ENCODE results near the gene HMCN2.

HMCN2 gene

GRCh38 chr9:130414910-130415746 lies 149.6 kb downstream of the HMCN2 start:
- DNase-seq (ENCODE audit: low read depth in 2 of 2) = no peak

DNA sequence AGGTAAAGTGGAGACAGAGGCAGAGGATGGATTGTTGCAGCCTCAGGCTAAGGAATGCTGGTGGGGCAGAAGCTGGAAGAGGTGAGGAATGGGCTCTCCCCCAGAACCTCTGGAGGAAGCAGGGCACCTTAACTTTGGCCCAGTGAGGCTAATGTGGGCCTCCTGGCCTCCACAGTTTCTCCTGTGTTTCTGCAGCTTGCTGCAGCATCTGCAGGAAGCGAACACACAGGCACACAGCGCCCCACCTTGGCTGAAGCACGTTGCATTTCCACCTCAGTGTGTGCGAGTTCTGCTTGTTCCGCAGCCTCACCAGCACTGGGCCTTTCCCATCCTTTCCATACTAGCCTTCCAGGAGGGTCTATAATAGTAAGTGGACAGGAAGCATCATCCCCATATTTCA lies 152.0 kb downstream of the HMCN2 start:
- no peak for DNase-seq (ENCODE audit: low read depth in 2 of 2)

DNA sequence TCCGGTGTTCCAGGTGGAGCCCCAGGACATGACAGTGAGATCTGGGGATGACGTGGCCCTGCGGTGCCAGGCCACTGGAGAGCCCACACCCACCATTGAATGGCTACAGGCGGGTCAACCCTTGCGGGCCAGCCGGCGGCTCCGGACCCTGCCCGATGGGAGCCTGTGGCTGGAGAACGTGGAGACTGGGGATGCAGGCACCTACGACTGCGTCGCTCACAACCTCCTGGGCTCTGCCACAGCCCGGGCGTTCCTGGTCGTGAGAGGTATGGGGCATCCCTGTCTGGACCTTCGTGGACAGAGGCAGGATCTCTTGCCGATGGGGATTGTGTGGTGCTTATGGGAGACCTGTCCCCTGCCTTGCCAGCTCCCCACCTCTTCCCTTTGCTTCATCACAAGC lies 153.2 kb downstream of the HMCN2 start:
- no peak for DNase-seq (ENCODE audit: low read depth in 2 of 2)

- no peak for DNase-seq (ENCODE audit: low read depth in 2 of 2)
These were observed 154.0 kb downstream of the HMCN2 start for GRCh38 chr9:130419521-130420035.

- DNase-seq (ENCODE audit: low read depth in 2 of 2) = no peak
These were observed 155.7 kb downstream of the HMCN2 start for GRCh38 chr9:130421154-130421801.

- DNase-seq (ENCODE audit: low read depth in 2 of 2) = no peak
These were observed 156.3 kb downstream of the HMCN2 start for GRCh38 chr9:130421802-130422276.

- no peak for DNase-seq (ENCODE audit: low read depth in 2 of 2)
These were observed 157.0 kb downstream of the HMCN2 start for GRCh38 chr9:130422546-130422945.

DNA sequence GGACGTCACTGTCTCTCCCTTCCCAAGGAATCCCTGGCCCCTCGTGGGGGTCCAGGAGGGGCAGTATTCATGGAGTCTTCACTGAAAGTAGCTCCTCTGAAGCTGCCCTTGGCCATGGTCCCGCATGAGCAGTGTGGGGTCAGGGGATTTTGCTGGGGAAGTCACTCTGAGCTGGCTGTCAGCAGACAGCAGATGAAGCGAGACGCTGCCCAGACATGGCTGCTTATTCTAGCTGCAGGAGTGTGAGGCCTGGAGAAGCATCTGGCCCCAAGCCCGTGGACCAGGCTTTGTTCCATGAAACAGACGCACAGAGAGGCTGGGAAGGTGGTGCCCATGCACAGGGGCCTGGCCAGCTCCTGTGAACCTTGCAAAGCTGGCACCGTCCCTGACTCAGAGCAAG lies 157.7 kb downstream of the HMCN2 start:
- DNase-seq (ENCODE audit: low read depth in 2 of 2) = no peak

GRCh38 chr9:130424595-130425454 lies 159.3 kb downstream of the HMCN2 start:
- DNase-seq (ENCODE audit: low read depth in 2 of 2) = no peak

- DNase-seq (ENCODE audit: low read depth in 2 of 2) = no peak
These were observed 160.3 kb downstream of the HMCN2 start for GRCh38 chr9:130425741-130426466.

- DNase-seq (ENCODE audit: low read depth in 2 of 2) = no peak
These were observed 160.9 kb downstream of the HMCN2 start for GRCh38 chr9:130426467-130426773.

- no peak for DNase-seq (ENCODE audit: low read depth in 2 of 2)
These were observed 161.3 kb downstream of the HMCN2 start for GRCh38 chr9:130426883-130427282.

DNA sequence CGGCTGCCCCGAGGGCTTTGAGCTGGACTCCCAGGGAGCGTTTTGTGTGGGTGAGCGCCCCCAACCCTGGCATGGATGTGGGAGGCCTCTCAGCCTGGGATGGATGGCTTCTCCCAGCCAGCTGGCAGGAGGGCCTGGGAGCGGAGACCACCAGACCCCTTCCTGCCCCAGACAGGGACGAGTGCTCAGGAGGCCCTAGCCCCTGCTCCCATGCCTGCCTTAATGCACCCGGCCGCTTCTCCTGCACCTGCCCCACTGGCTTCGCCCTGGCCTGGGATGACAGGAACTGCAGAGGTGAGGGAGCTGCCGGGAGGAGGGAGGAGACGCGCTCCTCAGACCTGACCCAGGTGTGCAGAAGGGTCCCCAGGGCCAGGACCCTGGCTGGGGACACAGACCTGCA lies 161.8 kb downstream of the HMCN2 start:
- no peak for DNase-seq (ENCODE audit: low read depth in 2 of 2)

GRCh38 chr9:130428086-130428665 lies 162.6 kb downstream of the HMCN2 start:
- DNase-seq (ENCODE audit: low read depth in 2 of 2) = no peak

DNA sequence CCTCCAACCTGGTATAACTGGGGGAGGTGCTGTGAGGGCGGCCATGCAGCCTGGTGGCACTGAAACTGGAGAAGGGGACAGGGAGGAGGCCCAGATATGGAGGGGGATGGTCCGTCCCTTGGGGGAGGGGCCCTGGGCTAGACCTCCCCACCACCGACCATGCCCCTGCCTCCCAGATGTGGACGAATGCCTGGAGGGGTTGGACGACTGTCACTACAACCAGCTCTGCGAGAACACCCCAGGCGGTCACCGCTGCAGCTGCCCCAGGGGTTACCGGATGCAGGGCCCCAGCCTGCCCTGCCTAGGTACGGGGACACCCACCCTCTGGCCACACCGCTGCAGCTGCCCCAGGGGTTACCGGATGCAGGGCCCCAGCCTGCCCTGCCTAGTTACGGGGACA lies 163.8 kb downstream of the HMCN2 start:
- DNase-seq (ENCODE audit: low read depth in 2 of 2) = no peak

- DNase-seq (ENCODE audit: low read depth in 2 of 2) = no peak
These were observed 164.3 kb downstream of the HMCN2 start for GRCh38 chr9:130429831-130430230.

DNA sequence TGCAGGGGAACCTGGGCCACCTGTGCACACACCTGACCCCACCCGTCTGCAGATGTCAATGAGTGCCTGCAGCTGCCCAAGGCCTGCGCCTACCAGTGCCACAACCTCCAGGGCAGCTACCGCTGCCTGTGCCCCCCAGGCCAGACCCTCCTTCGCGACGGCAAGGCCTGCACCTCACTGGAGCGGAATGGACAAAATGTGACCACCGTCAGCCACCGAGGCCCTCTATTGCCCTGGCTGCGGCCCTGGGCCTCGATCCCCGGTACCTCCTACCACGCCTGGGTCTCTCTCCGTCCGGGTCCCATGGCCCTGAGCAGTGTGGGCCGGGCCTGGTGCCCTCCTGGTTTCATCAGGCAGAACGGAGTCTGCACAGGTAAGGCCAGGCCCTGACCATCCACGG lies 164.7 kb downstream of the HMCN2 start:
- DNase-seq (ENCODE audit: low read depth in 2 of 2) = no peak

DNA sequence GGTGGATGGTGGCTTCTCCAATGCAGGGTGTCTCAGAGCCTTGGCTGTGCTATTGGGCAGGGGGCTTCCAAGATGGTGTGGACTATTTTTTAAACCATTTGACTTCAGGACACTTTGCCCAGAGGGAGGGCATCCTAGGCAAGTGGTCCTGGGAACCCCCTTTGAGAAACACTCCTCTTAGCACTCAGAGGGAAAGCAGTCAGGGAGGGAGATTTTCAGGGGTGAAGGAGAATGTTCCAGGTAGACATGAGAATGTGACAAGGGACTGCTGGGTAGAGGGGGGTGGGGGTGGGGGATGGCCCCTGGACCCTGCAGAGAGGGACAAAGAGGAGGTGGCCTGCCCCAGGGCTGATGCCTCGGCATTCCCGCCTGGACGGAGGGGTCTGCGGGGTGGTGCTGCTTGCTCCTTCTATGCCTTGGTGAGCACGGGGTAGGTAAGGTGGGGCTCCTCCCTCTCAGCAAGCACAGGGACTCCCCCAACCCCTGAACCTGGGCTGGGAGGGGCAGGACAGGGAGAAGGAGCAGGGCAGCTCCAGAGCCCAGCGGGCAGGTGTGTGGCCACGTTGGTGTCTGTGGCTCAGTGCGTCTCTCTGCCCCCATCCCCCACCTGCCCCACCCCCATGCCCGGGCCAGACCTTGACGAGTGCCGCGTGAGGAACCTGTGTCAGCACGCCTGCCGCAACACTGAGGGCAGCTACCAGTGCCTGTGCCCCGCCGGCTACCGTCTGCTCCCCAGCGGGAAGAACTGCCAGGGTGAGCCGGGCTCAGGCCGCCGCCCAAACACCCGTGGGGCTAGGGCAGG lies 165.4 kb downstream of the HMCN2 start:
- DNase-seq (ENCODE audit: low read depth in 2 of 2) = no peak

DNA sequence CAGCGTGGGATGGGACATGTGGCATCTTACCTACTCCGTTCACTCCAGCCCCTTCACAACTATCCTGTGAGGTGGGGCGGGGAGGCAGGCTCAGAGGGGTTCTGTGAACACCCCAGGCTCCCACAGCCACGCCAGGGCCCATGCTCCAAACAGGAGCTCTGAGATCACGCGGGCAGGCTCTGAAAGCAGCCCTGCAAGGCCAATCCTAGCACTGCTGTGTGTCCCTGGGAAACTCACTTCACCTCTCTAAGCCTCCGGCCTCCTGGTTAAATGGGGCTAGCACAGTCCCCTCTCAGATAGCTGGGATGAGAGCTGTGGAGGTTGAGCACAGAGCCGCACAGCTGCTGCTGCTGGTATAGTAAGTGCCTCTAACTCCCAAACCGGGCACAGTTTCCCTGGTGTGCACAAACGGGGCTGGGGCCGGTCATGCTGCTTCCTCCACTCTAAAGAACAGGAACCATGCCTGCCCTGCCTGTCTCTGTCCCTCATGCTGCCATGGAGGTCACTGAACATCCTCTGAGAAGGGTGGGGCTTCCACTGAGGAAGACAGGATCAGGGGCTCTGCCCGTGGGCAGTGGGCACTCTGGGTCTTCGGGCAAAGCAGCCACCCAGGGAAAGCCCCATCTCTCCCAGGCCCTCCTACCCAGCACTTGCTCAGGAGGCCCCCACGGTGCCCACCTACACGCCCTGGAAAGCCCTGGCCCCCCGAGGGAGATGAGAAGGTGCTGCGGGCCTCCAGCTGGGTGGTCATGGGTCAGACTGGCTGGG lies 166.2 kb downstream of the HMCN2 start:
- DNase-seq (ENCODE audit: low read depth in 2 of 2) = no peak

GRCh38 chr9:130432362-130432761 lies 166.8 kb downstream of the HMCN2 start:
- no peak for DNase-seq (ENCODE audit: low read depth in 2 of 2)

Data from stimulated activated CD8-positive, alpha-beta memory T cell treated with anti-CD3 and anti-CD28 coated beads, Interleukin-15, amount 100 ng/mL, for 48 hours (primary cell).